Measurements from ENCODE around the gene IST1.

- no peak for TF ChIP-seq SMARCA4 (IDR thresholded peaks at IDR 0.05)
- no peak for TF ChIP-seq EZH2 (IDR thresholded peaks at IDR 0.05; ENCODE audit: borderline replicate concordance, low read depth, low read length)
- TF ChIP-seq, protein P1, sequence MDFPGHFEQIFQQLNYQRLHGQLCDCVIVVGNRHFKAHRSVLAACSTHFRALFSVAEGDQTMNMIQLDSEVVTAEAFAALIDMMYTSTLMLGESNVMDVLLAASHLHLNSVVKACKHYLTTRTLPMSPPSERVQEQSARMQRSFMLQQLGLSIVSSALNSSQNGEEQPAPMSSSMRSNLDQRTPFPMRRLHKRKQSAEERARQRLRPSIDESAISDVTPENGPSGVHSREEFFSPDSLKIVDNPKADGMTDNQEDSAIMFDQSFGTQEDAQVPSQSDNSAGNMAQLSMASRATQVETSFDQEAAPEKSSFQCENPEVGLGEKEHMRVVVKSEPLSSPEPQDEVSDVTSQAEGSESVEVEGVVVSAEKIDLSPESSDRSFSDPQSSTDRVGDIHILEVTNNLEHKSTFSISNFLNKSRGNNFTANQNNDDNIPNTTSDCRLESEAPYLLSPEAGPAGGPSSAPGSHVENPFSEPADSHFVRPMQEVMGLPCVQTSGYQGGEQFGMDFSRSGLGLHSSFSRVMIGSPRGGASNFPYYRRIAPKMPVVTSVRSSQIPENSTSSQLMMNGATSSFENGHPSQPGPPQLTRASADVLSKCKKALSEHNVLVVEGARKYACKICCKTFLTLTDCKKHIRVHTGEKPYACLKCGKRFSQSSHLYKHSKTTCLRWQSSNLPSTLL (IDR thresholded peaks at IDR 0.05) = no peak
- TF ChIP-seq BRCA1 (IDR thresholded peaks at IDR 0.05) = no peak
- no peak for TF ChIP-seq BRCA1 (CRISPR knock-in tag; IDR thresholded peaks at IDR 0.05)
- TF ChIP-seq FOS (IDR thresholded peaks at IDR 0.05; ENCODE audit: extremely low read depth, insufficient read length) = no peak
- TF ChIP-seq TBP (optimal IDR thresholded peaks at IDR 0.05; ENCODE audit: low read depth, low read length) = no peak
- TF ChIP-seq ZEB2 (IDR thresholded peaks at IDR 0.05) = no peak
These were observed 74.0 kb downstream of the IST1 start for GRCh38 chr16:71969353-71969752.

Data from K562 (cell line).